ENCODE measurements around the gene RPH3AL. TPM values are rescaled to one million over a fixed set of nuclear protein-coding genes. Genes with fewer than 3 reads are reported as not detected.

The RPH3AL gene
- total RNA-seq, 1 experiment from 2014 or later, result 3.0 TPM

GRCh38 chr17:395974-396373 is 43.4 kb upstream of the RPH3AL start:
- no peak overlapping the region for H3K27ac ChIP-seq (ENCODE audit: insufficient read length, low read depth, low read length)
- H3K4me1 ChIP-seq (ENCODE audit: insufficient read depth, low read length), result no peaks in the 10 kb centered on the region
- no peaks in the 10 kb centered on the region for H3K79me1 ChIP-seq (ENCODE audit: insufficient read depth, low read depth, low read length, poor library complexity, severe bottlenecking)
- no peaks in the 10 kb centered on the region for H3K36me3 Mint-ChIP-seq (ENCODE audit: insufficient read depth in 1 of 3, low read depth in 3 of 3)
- WGBS (ENCODE audit: extremely low coverage, insufficient read length, low lambda C conversion rate), result no CpG with 5 or more reads among the region's 2 CpGs
- H3K4ac ChIP-seq (ENCODE audit: low read depth, low read length), result no peak overlapping the region
- H3K14ac ChIP-seq (ENCODE audit: insufficient read depth, low read length), result no peak overlapping the region
- H3K56ac ChIP-seq (ENCODE audit: insufficient read length, low read depth, low read length), result no peak overlapping the region
- H3K9me3 Mint-ChIP-seq, result no peaks in the 10 kb centered on the region; a peak in 2 of 5 replicates
- no peak for DNase-seq
- H3K9ac ChIP-seq (ENCODE audit: extremely low read depth, insufficient read length, low read length), result no peak overlapping the region
- no peak overlapping the region for H4K5ac ChIP-seq (ENCODE audit: insufficient read length, low read depth, low read length)
- no peak overlapping the region for H3K23ac ChIP-seq (ENCODE audit: insufficient read length, low read depth, low read length)
- no peaks in the 10 kb centered on the region for H3K27me3 ChIP-seq (ENCODE audit: insufficient read depth, low read length)
- no peaks in the 10 kb centered on the region for H3K79me2 ChIP-seq (ENCODE audit: insufficient read depth, low read length)
- no peak overlapping the region for H2BK5ac ChIP-seq (ENCODE audit: insufficient read length, low read length)
- H3K4me2 ChIP-seq (ENCODE audit: insufficient read depth, insufficient read length, low read length), result no peak overlapping the region
- H3K27me3 Mint-ChIP-seq (ENCODE audit: low read depth), result peaks cover 43% of the 10 kb centered on the region
- H3K18ac ChIP-seq (ENCODE audit: insufficient read length, low read depth, low read length), result no peak overlapping the region
- TF ChIP-seq, protein P1, sequence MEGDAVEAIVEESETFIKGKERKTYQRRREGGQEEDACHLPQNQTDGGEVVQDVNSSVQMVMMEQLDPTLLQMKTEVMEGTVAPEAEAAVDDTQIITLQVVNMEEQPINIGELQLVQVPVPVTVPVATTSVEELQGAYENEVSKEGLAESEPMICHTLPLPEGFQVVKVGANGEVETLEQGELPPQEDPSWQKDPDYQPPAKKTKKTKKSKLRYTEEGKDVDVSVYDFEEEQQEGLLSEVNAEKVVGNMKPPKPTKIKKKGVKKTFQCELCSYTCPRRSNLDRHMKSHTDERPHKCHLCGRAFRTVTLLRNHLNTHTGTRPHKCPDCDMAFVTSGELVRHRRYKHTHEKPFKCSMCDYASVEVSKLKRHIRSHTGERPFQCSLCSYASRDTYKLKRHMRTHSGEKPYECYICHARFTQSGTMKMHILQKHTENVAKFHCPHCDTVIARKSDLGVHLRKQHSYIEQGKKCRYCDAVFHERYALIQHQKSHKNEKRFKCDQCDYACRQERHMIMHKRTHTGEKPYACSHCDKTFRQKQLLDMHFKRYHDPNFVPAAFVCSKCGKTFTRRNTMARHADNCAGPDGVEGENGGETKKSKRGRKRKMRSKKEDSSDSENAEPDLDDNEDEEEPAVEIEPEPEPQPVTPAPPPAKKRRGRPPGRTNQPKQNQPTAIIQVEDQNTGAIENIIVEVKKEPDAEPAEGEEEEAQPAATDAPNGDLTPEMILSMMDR (conservative IDR thresholded peaks at IDR 0.05), result no peak
- H3K9me3 ChIP-seq (ENCODE audit: control insufficient read depth, low read depth, low read length), result no peaks in the 10 kb centered on the region
- no peaks in the 10 kb centered on the region for H3K23me2 ChIP-seq (ENCODE audit: insufficient read length, low read depth, low read length, poor library complexity, severe bottlenecking)
- no peak overlapping the region for H2BK120ac ChIP-seq (ENCODE audit: low read depth, low read length, poor library complexity, severe bottlenecking)
- no peak overlapping the region for H2BK12ac ChIP-seq (ENCODE audit: insufficient read length, low read depth, low read length)
- no peak overlapping the region for H3K27ac Mint-ChIP-seq
- no peak overlapping the region for H2AFZ ChIP-seq (ENCODE audit: low read length)
- no peak overlapping the region for H2AK5ac ChIP-seq (ENCODE audit: insufficient read length, low read length)
- H3K4me1 Mint-ChIP-seq, result no peaks in the 10 kb centered on the region
- H4K8ac ChIP-seq (replicated peaks; ENCODE audit: insufficient read length, low read depth, low read length), result no peak overlapping the region
- H3K4me3 Mint-ChIP-seq, result no peak overlapping the region
- H3T11ph ChIP-seq (ENCODE audit: low read length), result no peak overlapping the region
- H2BK15ac ChIP-seq (ENCODE audit: low read depth, low read length), result no peak overlapping the region
- no peaks in the 10 kb centered on the region for H4K20me1 ChIP-seq (ENCODE audit: control insufficient read depth, insufficient read depth, insufficient read length)
- H2BK20ac ChIP-seq (ENCODE audit: low read depth, low read length, poor library complexity, severe bottlenecking), result no peak overlapping the region
- no peak overlapping the region for H4K91ac ChIP-seq (ENCODE audit: insufficient read length, low read depth, low read length)

All from H9 (cell line).